ENCODE results near the gene PLK3.
"Not testable (repeated sequence)": the region's sequence is repeated elsewhere in the genome, so short reads cannot be mapped to it uniquely, and the experiment has no call there.

DNA sequence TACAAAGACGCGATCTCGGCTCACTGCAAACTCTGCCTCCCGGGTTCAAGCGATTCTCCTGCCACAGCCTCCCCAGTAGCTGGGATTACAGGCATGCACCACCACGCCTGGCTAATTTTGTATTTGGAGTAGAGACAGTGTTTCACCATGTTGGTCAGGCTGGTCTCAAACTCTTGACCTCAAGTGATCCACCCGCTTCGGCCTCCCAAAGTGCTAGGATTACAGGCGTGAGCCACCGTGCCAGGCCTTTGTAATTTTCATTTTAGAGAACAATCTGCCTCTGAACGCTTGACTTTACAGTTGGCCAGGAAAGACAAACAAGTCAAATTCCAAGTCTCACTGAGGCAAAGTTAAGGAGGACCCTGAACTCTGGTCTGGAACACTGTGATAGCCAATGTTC lies 38.1 kb downstream of the PLK3 start:
- TF ChIP-seq, protein P1, sequence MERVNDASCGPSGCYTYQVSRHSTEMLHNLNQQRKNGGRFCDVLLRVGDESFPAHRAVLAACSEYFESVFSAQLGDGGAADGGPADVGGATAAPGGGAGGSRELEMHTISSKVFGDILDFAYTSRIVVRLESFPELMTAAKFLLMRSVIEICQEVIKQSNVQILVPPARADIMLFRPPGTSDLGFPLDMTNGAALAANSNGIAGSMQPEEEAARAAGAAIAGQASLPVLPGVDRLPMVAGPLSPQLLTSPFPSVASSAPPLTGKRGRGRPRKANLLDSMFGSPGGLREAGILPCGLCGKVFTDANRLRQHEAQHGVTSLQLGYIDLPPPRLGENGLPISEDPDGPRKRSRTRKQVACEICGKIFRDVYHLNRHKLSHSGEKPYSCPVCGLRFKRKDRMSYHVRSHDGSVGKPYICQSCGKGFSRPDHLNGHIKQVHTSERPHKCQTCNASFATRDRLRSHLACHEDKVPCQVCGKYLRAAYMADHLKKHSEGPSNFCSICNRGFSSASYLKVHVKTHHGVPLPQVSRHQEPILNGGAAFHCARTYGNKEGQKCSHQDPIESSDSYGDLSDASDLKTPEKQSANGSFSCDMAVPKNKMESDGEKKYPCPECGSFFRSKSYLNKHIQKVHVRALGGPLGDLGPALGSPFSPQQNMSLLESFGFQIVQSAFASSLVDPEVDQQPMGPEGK (CRISPR knock-in tag; IDR thresholded peaks at IDR 0.05; ENCODE audit: borderline replicate concordance) = not testable (repeated sequence)
- TF ChIP-seq ZFP30 (CRISPR knock-in tag; IDR thresholded peaks at IDR 0.05); ARNTL (CRISPR knock-in tag; IDR thresholded peaks at IDR 0.05; ENCODE audit: borderline replicate concordance, low read depth); RARB (CRISPR knock-in tag; IDR thresholded peaks at IDR 0.05); CSRNP3 (CRISPR knock-in tag; IDR thresholded peaks at IDR 0.05); TCF4 (CRISPR knock-in tag; IDR thresholded peaks at IDR 0.05; ENCODE audit: borderline replicate concordance); SNAI2 (CRISPR knock-in tag; IDR thresholded peaks at IDR 0.05); ZNF70 (CRISPR knock-in tag; IDR thresholded peaks at IDR 0.05); POU6F1 (CRISPR knock-in tag; IDR thresholded peaks at IDR 0.05; ENCODE audit: borderline replicate concordance, low read depth); BACH2 (CRISPR knock-in tag; IDR thresholded peaks at IDR 0.05; ENCODE audit: borderline replicate concordance): not testable (repeated sequence)
- TF ChIP-seq, protein P2, sequence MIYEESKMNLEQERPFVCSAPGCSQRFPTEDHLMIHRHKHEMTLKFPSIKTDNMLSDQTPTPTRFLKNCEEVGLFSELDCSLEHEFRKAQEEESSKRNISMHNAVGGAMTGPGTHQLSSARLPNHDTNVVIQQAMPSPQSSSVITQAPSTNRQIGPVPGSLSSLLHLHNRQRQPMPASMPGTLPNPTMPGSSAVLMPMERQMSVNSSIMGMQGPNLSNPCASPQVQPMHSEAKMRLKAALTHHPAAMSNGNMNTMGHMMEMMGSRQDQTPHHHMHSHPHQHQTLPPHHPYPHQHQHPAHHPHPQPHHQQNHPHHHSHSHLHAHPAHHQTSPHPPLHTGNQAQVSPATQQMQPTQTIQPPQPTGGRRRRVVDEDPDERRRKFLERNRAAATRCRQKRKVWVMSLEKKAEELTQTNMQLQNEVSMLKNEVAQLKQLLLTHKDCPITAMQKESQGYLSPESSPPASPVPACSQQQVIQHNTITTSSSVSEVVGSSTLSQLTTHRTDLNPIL (CRISPR knock-in tag; IDR thresholded peaks at IDR 0.05; ENCODE audit: low read depth) = not testable (repeated sequence)
- TF ChIP-seq, protein P3, sequence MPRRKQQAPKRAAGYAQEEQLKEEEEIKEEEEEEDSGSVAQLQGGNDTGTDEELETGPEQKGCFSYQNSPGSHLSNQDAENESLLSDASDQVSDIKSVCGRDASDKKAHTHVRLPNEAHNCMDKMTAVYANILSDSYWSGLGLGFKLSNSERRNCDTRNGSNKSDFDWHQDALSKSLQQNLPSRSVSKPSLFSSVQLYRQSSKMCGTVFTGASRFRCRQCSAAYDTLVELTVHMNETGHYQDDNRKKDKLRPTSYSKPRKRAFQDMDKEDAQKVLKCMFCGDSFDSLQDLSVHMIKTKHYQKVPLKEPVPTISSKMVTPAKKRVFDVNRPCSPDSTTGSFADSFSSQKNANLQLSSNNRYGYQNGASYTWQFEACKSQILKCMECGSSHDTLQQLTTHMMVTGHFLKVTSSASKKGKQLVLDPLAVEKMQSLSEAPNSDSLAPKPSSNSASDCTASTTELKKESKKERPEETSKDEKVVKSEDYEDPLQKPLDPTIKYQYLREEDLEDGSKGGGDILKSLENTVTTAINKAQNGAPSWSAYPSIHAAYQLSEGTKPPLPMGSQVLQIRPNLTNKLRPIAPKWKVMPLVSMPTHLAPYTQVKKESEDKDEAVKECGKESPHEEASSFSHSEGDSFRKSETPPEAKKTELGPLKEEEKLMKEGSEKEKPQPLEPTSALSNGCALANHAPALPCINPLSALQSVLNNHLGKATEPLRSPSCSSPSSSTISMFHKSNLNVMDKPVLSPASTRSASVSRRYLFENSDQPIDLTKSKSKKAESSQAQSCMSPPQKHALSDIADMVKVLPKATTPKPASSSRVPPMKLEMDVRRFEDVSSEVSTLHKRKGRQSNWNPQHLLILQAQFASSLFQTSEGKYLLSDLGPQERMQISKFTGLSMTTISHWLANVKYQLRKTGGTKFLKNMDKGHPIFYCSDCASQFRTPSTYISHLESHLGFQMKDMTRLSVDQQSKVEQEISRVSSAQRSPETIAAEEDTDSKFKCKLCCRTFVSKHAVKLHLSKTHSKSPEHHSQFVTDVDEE (CRISPR knock-in tag; IDR thresholded peaks at IDR 0.05) = not testable (repeated sequence)
